ENCODE results near the gene TSC22D1.

Gene TSC22D1

DNA sequence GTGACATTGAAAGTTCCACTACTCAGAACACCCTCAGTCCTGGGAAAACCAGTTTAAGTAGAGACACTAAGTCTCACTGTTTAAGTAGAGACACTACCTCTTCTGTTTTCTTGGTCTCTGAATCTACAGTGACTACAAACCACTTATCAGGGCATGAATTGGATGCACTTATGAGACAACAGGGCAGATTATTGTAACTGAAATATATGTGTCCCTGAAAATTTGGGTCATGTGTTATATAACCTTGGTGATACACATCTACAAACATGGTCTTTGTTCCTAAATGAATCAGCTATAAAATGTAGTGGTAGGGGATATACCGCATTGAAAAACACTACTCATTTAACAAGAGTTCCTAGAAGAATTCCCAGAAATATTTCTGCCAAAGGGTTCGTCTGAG lies 146.8 kb downstream of the TSC22D1 start:
- DNase-seq (ENCODE audit: low read depth in 2 of 2) = no peak

DNA sequence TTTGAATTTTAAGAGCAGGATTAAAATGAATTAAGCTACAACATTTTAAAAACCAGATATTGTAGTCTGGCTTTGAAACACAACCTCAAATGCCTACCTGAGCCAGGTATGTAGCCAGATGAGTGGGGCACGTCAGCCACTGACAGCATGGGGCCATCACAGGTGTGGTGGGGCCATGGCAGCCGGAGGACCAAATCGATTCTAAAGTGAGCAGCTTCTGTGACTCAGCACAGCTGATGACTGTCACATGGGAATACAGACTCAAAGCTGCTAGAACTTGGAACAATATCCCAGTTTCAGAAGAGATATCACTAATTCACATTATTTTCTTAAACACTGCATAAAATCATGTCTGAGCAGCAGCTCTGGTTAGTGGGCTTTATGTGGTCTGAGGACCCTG lies 149.7 kb downstream of the TSC22D1 start:
- DNase-seq (ENCODE audit: low read depth in 2 of 2) = no peak

DNA sequence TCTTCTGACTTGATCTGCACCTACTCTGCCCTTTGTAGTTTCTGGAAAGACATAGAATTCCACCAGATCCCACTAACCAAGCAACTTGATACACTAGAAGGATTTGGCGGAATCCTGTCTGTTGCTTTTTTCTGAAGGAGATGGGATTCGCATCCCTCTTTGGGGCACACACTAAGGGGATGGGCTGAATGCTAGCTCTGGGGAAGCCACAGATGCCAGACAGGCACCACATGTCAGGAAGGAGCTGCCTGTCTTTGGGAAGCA lies 150.4 kb downstream of the TSC22D1 start:
- no peak for DNase-seq (ENCODE audit: low read depth in 2 of 2)

DNA sequence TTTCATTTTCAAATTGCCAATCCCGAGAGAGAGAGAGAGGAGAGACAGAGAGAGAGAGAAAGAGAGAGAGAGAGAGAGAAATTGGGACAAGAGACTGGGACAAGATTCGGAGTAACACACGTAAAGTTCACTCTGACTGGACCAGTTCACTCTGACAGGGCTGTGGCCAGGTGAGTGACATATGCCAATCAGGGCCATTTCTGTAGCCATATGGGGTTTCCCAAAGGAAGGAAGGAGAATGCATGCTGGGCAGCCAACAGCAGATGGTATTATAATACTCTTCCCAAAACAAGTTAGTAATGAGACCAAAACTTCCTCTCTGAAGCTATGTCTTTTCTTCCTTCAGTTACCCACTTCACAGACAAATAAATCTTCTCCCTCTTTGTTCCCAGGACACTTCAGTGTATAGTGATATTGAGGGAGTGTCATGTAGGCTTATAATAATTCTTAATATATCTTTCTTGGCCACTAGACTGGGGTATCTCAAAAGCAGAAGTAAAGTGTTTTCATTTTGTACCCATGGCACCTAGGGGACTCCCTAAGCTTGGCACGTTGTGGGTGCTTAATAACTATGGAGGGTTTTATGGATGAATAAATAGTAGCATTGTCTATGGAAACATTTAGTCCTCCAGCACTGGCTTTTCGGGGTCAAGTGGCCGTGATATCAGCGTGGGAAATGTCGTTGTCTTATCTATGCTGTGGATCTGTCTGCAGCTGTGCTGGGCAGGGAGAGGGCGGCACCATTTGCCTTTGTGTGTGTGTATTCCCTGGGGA lies 150.9 kb downstream of the TSC22D1 start:
- no peak for DNase-seq (ENCODE audit: low read depth in 2 of 2)

DNA sequence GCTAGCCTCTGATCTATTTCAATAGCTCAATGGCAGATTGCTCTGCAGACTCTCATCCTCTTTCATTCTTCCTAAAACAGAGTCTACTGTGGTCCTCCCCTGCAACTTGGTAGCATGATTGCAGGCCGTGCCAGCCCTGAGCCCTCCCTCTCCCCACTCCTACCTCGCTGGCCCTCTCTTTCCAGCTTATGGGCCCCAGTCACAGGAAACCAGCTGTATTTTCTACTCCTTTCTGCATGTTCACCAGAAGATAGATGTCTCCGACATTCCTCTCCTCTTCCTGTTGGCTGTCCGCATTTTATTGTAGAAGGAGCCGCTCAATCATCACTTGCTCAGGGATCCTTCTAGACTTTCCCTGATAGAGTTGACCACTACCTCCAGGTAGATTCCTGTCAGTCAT lies 152.3 kb downstream of the TSC22D1 start:
- DNase-seq (ENCODE audit: low read depth in 2 of 2) = no peak

DNA sequence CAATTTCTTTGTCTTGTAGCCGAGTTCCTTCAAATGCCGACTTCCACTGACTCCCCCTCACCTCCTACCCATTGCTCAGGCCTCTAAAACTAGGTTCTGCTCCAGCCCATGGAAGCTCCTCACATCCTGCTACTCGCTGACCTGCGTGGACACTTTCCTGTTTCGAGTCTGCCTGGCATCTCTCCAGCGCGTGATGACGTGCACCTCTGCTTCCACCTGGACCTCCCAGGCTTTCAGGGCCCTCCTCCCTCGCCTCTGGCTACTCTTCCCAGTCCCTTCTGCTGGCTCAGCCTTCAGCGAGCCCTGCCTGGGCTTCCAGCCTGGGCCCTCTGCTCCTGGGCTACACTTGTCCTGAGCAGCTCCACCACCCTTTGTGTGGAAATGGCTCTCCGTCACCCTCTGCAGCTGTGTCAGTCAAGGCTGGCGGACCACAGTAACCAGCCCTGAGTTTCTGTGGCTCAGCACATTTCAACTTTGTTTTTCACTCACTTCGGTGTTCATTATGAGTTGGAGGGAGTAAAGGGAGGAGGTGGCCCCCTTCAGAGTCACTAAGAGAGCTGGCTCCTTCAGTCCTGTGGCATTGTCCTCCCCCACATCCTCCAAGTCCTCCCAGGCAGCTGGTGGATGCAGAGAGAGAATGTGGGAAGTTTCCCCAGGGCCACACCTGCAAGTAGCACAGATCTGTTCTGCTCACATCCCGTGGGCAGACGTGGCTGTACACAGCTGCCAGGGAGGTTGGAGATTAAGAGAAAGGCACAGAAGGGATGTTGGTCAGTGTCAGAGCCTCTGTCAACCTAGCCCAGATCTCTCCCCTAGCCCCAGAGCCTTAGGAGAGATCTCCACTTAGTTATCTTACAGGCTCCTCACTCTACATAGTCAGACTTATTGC lies 153.1 kb downstream of the TSC22D1 start:
- DNase-seq (ENCODE audit: low read depth in 2 of 2) = no peak

DNA sequence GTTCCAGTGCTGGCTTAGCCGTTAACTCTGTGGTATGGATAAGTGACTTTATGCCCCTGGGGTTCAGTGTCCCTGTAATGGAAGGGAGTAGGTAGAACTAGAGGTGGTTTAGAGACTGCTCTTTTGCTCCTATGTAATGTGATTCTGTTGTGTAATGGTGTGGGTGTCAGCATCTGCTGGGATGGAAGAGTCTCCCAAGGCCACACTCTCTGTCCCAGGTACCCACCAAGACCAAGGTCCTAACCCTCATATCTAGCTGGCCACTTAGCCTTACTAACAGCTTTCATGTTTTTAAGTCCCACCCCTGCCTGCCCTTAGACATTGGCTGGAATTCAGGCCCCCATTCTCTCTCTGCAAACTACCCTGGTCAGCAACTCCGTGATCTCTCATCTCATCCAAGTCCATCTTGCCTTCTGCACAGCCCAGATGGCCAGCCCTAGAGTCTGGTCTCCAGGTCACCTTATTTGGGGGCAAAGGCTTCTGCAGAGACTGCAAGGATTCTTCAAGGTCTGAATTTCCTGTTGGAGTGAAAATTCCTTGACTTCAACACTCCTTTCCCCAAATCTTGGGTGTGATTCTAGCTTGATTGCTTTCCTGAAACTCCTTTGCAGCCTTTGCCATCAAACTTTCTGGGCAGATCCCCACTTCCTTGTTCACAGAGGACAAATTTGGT lies 154.1 kb downstream of the TSC22D1 start:
- DNase-seq (ENCODE audit: low read depth in 2 of 2) = no peak

DNA sequence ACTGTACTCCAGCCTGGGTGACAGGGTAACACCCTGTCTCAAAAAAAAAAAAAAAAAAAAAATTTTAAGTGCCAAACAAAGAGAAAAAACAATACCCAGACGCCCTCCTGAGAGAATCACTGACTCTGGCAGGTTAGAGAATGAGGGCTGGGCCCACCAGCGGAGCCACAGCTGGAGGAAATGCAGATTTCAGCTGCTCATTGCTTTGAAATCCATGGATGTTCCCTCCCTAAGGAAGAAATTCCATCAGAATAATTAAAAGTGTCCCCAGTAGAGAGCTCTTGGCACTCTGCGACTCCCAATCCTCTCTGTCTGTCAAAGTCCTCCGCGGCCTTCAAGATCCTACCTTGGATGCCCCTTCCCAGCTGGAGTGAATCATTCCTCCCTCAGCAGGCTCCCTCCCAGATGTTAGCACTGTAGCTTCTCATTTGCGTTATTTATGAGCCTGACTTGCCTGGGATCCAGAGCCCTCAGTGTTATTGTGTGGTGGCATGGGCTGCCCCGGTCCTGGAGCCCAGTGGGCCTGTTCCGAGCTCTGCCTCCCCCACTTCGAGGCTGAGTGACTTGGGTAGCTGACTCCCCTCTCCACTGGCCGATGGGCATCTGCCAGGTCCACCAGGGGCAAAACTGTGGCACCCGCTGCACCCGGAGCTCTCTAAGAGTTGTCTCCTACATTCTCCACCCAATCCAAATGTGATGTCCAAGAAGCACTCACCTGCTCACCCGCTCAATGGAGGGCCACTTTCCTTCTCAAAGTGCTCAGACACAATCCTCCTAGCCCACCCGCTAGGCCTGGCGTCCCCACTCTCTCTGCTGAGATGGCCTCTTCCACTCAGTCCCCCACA lies 155.5 kb downstream of the TSC22D1 start:
- no peak for DNase-seq (ENCODE audit: low read depth in 2 of 2)

DNA sequence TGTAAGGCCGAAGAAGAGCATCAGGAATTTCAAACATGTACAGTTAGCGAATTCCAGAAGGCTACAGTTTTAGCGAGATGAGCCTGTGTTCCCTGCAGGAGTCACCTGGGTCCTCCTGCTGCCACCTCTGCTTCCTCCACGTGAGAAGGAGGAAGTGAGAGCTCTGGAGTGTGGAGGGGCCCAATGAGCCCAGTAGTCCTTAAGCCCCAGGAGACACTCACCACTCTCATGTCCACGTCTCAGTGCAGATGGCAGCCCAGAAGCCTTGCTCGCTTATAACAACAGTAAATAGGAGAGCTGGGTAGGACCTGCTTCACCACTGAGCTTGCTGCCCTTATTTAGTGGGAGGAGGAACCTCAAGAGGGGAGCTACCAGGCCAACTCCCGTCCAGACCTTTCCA lies 158.3 kb downstream of the TSC22D1 start:
- DNase-seq (ENCODE audit: low read depth in 2 of 2) = no peak

DNA sequence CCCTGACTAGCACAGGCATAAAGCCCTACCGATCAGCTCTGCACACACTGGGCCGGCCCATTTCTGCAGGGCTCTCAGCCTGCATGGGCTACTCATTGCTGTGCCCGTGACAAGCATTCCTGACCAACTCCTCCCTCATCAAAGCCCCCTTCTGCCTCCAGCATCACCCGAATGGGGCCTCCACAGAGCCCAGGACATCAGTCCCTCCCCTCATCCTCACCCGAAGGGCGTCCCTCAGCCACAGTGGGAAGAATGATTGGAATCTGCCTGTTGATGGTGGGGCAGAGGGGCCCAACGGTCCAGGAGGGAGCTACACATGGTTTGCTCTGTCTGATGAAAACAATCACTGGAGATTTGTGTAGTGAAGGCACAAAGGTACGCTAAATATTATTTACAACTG lies 158.7 kb downstream of the TSC22D1 start:
- DNase-seq (ENCODE audit: low read depth in 2 of 2) = no peak

DNA sequence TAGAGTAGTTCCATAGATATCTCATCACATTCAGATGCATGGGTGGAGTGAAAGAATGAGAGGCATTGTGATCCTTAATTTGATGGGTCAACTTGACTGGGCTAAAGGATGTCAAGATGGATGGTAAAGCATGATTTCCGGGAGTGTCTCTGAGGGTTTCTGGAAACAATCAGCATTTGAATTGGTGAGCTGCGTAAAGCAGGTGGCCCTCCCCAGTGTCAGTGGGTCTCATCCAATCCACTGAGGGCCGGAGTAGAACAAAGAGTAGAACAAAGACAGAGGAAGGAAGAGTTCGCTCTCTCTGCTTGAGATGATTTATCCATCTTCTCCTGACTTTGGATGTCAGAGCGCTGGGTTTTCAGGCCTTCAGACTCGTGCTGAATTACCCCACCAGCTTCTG lies 159.4 kb downstream of the TSC22D1 start:
- DNase-seq (ENCODE audit: low read depth in 2 of 2) = no peak

DNA sequence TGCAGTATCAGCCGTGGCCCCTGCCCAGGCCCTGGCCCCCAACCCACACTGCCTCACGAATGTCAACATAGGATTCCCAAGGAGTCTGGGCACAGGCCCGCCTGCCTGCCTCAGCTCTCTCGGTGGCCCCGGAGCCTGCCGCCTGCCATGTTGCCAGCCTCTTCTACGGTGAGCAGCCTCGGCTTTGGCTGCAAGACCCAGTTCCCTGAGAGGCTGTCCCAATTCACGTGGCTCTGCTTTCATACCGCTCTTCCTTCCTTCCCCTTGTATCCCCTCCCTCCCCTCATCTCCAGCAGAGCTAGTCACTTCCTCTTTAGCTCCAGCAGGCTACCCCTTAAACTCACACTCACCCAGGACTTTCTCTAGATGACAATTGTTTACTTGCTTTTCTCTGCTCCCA lies 159.8 kb downstream of the TSC22D1 start:
- DNase-seq (ENCODE audit: low read depth in 2 of 2) = no peak

DNA sequence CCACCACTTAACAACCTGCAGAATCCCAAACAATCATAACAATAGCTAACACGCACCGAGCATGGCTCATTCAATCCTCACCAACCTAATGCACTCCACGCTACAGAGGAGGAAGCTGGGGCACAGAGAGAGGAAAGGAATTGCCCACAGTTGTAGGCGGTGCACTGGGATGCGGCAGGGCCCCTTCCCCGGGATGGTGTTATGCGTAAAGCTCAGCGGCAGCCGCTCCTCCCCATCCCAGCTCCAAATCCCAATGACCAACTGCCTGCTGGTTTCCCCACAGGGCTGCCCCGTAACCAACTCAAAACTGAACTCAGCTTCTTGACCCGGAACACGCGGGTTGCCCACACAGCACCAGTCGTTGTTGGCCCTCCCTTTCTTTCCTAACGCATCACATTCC lies 160.3 kb downstream of the TSC22D1 start:
- no peak for DNase-seq (ENCODE audit: low read depth in 2 of 2)

DNA sequence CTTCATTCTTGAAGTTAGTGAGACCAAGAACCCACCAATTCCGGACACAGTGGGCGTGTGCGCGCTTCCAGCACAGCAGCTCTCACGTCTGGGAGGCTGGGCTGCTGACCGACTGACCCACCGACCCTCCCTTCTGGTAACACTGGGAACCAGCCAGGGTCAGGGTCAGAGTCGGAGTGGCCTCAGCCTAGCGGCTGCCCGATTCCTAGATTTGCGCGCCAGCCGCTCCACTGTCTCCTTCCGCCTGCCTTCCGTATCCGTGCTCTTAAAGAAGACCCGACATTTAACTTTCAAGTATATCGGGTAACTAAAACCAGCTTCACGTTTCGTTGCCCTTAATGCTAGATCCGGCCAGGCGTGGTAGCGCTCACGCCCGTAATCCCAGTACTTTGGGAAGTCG lies 161.4 kb downstream of the TSC22D1 start:
- DNase-seq (ENCODE audit: low read depth in 2 of 2) = no peak

DNA sequence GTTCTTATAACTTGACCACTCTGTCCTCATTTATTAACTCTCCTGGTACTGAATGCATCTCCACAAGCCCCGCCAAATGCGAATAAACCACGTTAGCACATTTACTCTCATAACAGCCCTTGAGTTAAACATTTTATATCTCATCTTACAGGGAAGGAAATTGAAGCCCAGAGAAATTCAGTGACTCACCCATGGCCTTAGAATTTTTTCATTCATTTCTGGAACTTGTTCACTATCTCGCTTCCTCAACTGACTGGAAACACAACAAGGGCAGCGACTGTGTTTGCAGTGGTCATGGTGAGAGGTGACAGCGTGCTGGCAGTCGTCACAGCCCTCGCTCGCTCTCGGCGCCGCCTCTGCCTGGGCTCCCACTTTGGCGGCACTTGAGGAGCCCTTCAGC lies 163.0 kb downstream of the TSC22D1 start:
- no peak for DNase-seq (ENCODE audit: low read depth in 2 of 2)

DNA sequence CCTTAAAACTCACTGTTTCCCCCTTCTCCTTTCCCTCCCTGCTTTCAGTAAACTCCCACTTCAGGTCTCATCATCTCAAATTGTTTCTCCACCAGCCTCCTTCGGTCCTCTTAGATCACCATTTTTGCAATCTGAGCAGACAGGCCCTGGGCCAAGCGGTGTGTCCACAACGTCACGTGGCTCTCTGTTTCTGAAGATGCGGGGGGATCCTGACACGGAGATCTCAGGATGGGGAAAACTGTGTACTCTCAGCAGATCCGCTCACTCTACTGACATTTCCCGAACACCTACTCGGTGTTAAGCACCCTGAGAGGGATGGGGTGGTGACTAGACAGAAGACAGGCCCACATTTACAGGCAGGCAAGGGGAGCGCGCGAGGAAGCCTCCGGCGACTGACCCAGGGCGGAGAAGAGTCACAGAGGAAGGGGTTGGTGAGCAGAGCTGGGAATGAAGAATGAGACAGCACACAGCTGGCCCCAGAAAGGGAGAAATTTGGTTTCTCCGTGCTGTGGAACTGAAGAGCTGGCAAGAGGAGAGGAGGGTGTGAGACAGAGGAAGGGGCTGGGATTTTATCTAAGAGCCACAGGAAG lies 163.7 kb downstream of the TSC22D1 start:
- no peak for DNase-seq (ENCODE audit: low read depth in 2 of 2)

DNA sequence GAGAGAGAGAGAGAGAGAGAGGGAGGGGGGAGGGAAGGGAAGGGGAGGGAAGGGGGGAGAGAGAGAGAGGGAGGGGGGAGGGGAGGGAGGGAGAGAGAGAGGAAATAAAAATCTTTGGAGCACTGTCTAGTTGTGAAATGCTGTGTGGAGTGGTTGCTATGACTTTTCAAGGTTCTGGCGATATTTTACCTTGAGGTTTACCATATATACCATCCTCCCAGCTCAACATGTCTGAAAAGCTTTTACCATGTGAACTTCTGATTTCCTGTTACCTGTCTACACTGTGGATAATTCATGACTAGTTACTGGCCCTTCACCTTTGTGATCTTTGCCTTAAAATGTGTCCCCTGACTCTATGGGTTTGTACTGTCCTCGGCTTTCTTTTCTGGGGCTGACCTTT lies 164.3 kb downstream of the TSC22D1 start:
- DNase-seq (ENCODE audit: low read depth in 2 of 2) = no peak

DNA sequence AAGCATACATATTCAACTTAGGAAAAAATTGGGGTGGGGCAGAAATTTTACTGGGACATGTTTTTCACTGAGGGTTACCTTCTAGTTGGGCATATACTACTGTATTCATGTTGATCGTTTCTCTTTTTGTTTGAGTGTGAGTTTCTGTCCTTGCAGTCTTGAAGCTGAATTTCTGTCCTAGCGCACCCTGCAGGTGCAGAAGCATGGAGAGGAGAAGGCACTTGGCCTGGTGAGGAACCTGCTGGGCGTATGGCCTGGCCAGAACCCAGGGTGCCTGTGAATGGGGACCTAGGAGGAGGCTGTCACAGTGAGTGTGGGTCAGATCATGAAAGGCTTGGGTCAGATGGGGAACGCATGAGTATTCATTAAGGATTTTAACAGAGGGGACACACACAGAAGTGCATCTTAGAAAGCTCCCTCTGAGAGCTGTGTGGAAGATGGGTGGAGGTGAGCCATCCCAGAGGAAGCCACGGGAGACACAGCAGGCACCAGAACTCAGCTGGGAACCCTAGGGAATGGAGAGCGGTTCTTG lies 165.7 kb downstream of the TSC22D1 start:
- no peak for DNase-seq (ENCODE audit: low read depth in 2 of 2)

DNA sequence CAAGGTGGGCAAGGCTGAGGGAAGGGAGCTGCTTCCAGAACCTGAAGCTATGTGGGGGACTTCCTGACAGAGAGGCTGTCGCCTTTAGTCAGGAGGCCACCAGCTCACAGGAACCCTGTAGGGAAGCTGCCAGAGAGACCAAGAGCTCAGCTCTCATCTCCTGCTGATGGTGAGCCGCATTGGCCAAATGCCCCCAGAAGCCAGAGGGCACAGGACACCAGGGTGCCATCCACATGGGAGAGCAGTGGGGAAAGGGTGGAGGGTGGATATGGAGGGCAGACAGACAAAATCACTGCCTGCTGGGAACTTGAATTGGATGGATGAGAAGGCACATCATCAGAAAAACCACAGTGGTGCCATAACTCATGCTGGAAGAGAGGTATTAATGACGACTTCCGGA lies 166.5 kb downstream of the TSC22D1 start:
- DNase-seq (ENCODE audit: low read depth in 2 of 2) = no peak

DNA sequence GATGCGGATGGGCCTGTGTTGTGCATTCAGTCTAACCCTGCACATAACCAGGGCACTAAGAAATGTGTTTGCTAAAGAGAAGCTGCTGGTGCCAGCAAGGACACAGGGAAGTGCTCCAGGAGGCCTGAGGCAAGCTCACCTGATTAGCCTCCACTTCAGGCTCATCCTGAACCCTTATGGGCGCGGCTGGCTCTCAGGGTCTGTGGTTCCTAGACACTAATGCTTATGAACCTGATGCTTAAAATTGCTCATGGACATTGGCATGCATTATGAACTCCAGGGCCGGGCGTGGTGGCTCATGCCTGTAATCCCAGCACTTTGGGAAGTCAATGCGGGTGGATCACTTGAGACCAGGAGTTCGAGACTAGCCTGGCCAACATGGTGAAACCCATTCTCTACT lies 168.2 kb downstream of the TSC22D1 start:
- DNase-seq (ENCODE audit: low read depth in 2 of 2) = no peak

DNA sequence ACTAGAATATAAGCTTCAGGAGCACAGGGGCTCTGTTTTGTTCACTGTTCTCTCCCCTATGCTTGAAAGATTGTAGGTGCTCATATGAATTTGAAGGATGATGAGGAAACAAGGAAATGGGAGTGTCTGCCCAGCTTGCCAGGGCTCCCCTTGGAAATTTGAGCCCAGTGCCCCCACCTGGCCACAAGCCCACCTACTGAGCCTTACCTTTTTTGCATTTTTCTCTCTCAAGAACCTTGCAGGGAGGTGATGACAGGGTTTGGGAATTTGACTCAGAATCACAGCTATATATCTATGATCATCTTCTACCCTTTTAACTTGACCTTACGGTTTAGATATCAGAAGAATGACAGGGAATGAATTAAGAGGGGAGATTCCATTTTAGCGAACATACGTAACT lies 168.8 kb downstream of the TSC22D1 start:
- DNase-seq (ENCODE audit: low read depth in 2 of 2) = no peak

All from stimulated activated CD4-positive, alpha-beta T cell treated with anti-CD3 and anti-CD28 coated beads, Interleukin-12 subunit alpha, Interleukin-12 subunit beta, amount 100 ng/mL, for 24 hours (primary cell).